ENCODE results near the gene JSRP1. TPM values are rescaled to one million over a fixed set of nuclear protein-coding genes. Genes with fewer than 3 reads are reported as not detected.

The JSRP1 gene
- total and polyA plus RNA-seq, 10 of the 15 experiments (the other 5 are each of a cell fraction or from before 2014, with no cell fraction given) = 0.41 to 0.91 (median 0.49) TPM; not detected in 7

DNA sequence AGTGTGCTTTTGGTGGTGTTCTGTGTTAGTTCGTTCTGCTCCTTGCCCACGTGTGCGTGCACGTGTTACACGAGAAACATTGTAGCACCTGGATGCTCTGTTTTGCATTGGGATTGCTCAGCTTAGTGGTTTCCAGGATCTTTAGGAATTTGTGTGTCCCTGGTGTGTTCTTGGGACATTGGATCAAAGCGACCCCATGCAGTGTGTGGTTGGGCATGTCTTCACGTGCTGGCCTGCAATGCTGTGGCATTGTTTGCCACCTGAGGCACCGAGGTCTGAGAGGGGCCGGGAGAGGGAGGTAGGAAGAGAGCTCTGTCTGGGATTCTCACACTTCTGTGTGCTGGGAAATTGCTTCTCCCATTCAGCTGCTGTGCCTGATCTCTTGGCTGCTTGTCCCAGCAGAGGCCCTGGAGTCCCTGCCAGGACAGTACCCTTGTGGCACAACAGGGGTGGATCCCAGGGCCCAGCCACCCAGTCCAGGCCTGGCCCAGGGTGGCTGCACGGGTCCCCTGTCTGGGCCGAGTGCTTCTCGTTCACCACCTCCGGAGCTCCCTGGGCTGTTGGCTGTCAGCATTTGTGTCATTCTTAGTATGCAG lies 31.4 kb downstream of the JSRP1 start:
- no peak overlapping the region for H3K9ac ChIP-seq (ENCODE audit: control insufficient read depth, insufficient read depth, low read length)
- no peaks in the 10 kb centered on the region; the same call in 1 of the 2 replicates for H3K4me1 ChIP-seq (ENCODE audit: control insufficient read depth, insufficient read depth, low read length)
- ChIA-PET RAD21 (ENCODE audit: unreplicated experiment) (no interaction called here), SMC1A (ENCODE audit: uncharacterized antibody, unreplicated experiment) (no interaction called here), POLR2A (no interaction called here), CTCF (no interaction called here)
- TF ChIP-seq SIN3A (IDR thresholded peaks at IDR 0.05; ENCODE audit: low read depth, low read length) (no peak), GABPA (IDR thresholded peaks at IDR 0.05; ENCODE audit: low read depth) (no peak), NFIC (IDR thresholded peaks at IDR 0.05; ENCODE audit: low read depth, low read length) (no peak), ZNF274 (IDR thresholded peaks at IDR 0.05; ENCODE audit: insufficient read depth, insufficient read length) (no peak), MTA2 (IDR thresholded peaks at IDR 0.05; ENCODE audit: low read depth) (no peak), YBX1 (IDR thresholded peaks at IDR 0.05) (no peak), HDAC6 (IDR thresholded peaks at IDR 0.05; ENCODE audit: unreplicated experiment) (no peak), E2F4 (IDR thresholded peaks at IDR 0.05; ENCODE audit: low read depth, low read length) (no peak)
- H2AFZ ChIP-seq (ENCODE audit: control insufficient read depth, low read depth, low read length) = no peak overlapping the region
- H3K4me3 ChIP-seq = no peak overlapping the region
- FAIRE-seq (no peak), DNase-seq (ENCODE audit: low read depth, low spot score) (no peak), ATAC-seq (no peak)
- no peak overlapping the region for H3K27ac ChIP-seq (ENCODE audit: control insufficient read depth, insufficient read depth)
- H3K9me3 ChIP-seq (replicated peaks; ENCODE audit: control insufficient read depth, insufficient read depth, low read length) = no peaks in the 10 kb centered on the region
- no peak overlapping the region for H3K4me2 ChIP-seq (ENCODE audit: control insufficient read depth, insufficient read depth)
- intact Hi-C loops (cut with micrococcal nuclease; ENCODE audit: unreplicated experiment) (no loop called here), in situ Hi-C loops (cut with MboI) (no loop called here)
- no peaks in the 10 kb centered on the region for H3K27me3 ChIP-seq (replicated peaks in 1 of 2; ENCODE audit: control insufficient read depth in 2 of 2, insufficient read depth in 2 of 2, low read length in 1 of 2)
- BruUV-seq (replicated peaks) = no TSS peak
- H4K20me1 ChIP-seq (ENCODE audit: control insufficient read depth, insufficient read depth) = no peaks in the 10 kb centered on the region
- WGBS (ENCODE audit: insufficient coverage, insufficient replicate concordance, low lambda C conversion rate, missing lambda C conversion rate) = 86% methylated on average over 13 of the region's 13 CpGs
- H3K36me3 ChIP-seq (ENCODE audit: control insufficient read depth in 2 of 2, insufficient read depth in 2 of 2, low read length in 1 of 2) = peaks cover 0 to 51% of the 10 kb centered on the region in 2 experiments; a peak in 3 of 4 replicates
- no peaks in the 10 kb centered on the region for H3K79me2 ChIP-seq (ENCODE audit: control insufficient read depth, insufficient read depth, low read length)

All from GM12878 (cell line).